WTC11 (cell line): ENCODE results near the gene CDPF1. TPM values are rescaled to one million over a fixed set of nuclear protein-coding genes. Genes with fewer than 3 reads are reported as not detected.

Source experiments
- ATAC-seq: fragments of 200-7000 bp; cut with Tn5 transposase; 2 replicates; pipeline ENCODE4 v1.10.0; 2021; ENCODE audit warnings: mild to moderate bottlenecking, moderate library complexity
- CTCF ChIA-PET: fragments of 300-600 bp; sonication (Branson Sonifier 250); formaldehyde crosslinking; loops from one replicate; lab custom pipeline; 2021; ENCODE audit warnings: antibody characterized with exemption; lab: Charles Lee
- POLR2A ChIA-PET: fragments of 350-600 bp; sonication (Branson Sonifier 250); formaldehyde crosslinking; loops from one replicate; lab custom pipeline; 2021; ENCODE audit warnings: antibody characterized with exemption; lab: Charles Lee
- DNase-seq: peaks from one replicate; pipeline ENCODE4 v3.0.0; 2021; ENCODE audit warnings: low spot score
- H3K27ac Mint-ChIP-seq: 2 replicates; pipeline ENCODE4 v1.8.0; 2021; ENCODE audit warnings: mixed read lengths
- H3K27me3 Mint-ChIP-seq: 2 replicates; pipeline ENCODE4 v1.8.0; 2021; ENCODE audit warnings: low read depth, mild to moderate bottlenecking, moderate library complexity, mixed read lengths
- H3K36me3 Mint-ChIP-seq: 2 replicates; pipeline ENCODE4 v1.8.0; 2021; ENCODE audit warnings: mixed read lengths
- H3K4me1 Mint-ChIP-seq: 2 replicates; pipeline ENCODE4 v1.8.0; 2022; ENCODE audit warnings: mixed read lengths
- H3K4me3 Mint-ChIP-seq: 2 replicates; pipeline ENCODE4 v1.8.0; 2021; ENCODE audit warnings: mild to moderate bottlenecking, moderate library complexity, mixed read lengths
- H3K9me3 Mint-ChIP-seq: 2 replicates; pipeline ENCODE4 v1.8.0; 2021; ENCODE audit warnings: mixed read lengths
- AR ChIP-seq: fragments of 250-450 bp; sonication (Bioruptor Pico); IDR thresholded peaks from 2 replicates; pipeline ENCODE4 v1.9.0; 2021; ENCODE audit warnings: mild to moderate bottlenecking
- ATF6 ChIP-seq: sonication (generic); formaldehyde crosslinking; IDR thresholded peaks from 2 replicates; pipeline ENCODE4 v1.8.1; 2023; ENCODE audit warnings: mild to moderate bottlenecking, missing genetic modification reagents
- CREM ChIP-seq: sonication (generic); formaldehyde crosslinking; IDR thresholded peaks from 2 replicates; pipeline ENCODE4 v1.8.1; 2022; ENCODE audit warnings: mild to moderate bottlenecking, missing genetic modification reagents, moderate library complexity
- EMX1 ChIP-seq: fragments of 250-450 bp; sonication (Bioruptor Pico); IDR thresholded peaks from 2 replicates; pipeline ENCODE4 v1.8.0; 2021; ENCODE audit warnings: mild to moderate bottlenecking
- GRHL2 ChIP-seq: fragments of 250-450 bp; sonication (Bioruptor Pico); IDR thresholded peaks from 2 replicates; pipeline ENCODE4 v1.8.0; 2022; ENCODE audit warnings: mild to moderate bottlenecking, moderate library complexity; ENCODE audit not compliant: insufficient replicate concordance, severe bottlenecking
- JUN ChIP-seq: sonication (generic); formaldehyde crosslinking; IDR thresholded peaks from 2 replicates; pipeline ENCODE4 v1.8.0; 2023; ENCODE audit warnings: mild to moderate bottlenecking, missing genetic modification reagents
- KAT7 ChIP-seq: sonication (generic); formaldehyde crosslinking; IDR thresholded peaks from 2 replicates; pipeline ENCODE4 v1.8.1; 2023; ENCODE audit warnings: missing genetic modification reagents, mild to moderate bottlenecking, borderline replicate concordance
- MXD4 ChIP-seq: fragments of 250-450 bp; sonication (Bioruptor Pico); IDR thresholded peaks from 2 replicates; pipeline ENCODE4 v1.8.0; 2021; ENCODE audit warnings: mild to moderate bottlenecking, moderate library complexity, borderline replicate concordance
- NFE2L1 ChIP-seq: sonication (generic); formaldehyde crosslinking; IDR thresholded peaks from 2 replicates; pipeline ENCODE4 v1.8.1; 2023; ENCODE audit warnings: missing genetic modification reagents
- TP53 ChIP-seq: sonication (generic); formaldehyde crosslinking; IDR thresholded peaks from 2 replicates; pipeline ENCODE4 v1.8.1; 2023; ENCODE audit warnings: mild to moderate bottlenecking, missing genetic modification reagents
- ZNF263 ChIP-seq: sonication (generic); formaldehyde crosslinking; IDR thresholded peaks from 2 replicates; pipeline ENCODE4 v1.8.1; 2022; ENCODE audit warnings: low read depth, mild to moderate bottlenecking, moderate library complexity, missing genetic modification reagents
- total RNA-seq: library from RNA; stranded (reverse); gene quantifications from 3 replicates; pipeline ENCODE4 v1.2.3, GENCODE V29; 2021
- TF ChIP-seq, protein P1 (sequence below): sonication (generic); formaldehyde crosslinking; IDR thresholded peaks from 2 replicates; pipeline ENCODE4 v1.8.0; 2023; ENCODE audit warnings: missing genetic modification reagents, mild to moderate bottlenecking, borderline replicate concordance
- TF ChIP-seq, protein P2 (sequence below): sonication (generic); formaldehyde crosslinking; IDR thresholded peaks from 2 replicates; pipeline ENCODE4 v1.8.0; 2022; ENCODE audit warnings: mild to moderate bottlenecking, missing genetic modification reagents
- TF ChIP-seq, protein P3 (sequence below): fragments of 250-450 bp; sonication (Bioruptor Pico); IDR thresholded peaks from 2 replicates; pipeline ENCODE4 v1.9.0; 2021; ENCODE audit warnings: moderate library complexity, mild to moderate bottlenecking, inconsistent platforms, borderline replicate concordance

The CDPF1 gene
- total RNA-seq, 1 experiment from 2014 or later = 11.5 TPM

DNA sequence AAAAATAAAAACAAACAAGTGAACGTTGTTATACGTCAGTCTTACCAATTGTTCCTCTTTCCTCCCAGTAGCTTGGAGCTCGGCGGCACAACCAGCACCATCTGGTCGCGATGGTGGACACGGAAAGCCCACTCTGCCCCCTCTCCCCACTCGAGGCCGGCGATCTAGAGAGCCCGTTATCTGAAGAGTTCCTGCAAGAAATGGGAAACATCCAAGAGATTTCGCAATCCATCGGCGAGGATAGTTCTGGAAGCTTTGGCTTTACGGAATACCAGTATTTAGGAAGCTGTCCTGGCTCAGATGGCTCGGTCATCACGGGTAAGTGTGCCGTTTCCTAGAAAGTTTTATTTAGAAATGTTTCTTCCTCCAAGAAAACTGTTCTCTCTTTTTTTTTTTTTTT lies 51.8 kb downstream of the CDPF1 start (continued):
- TF ChIP-seq, protein P1, sequence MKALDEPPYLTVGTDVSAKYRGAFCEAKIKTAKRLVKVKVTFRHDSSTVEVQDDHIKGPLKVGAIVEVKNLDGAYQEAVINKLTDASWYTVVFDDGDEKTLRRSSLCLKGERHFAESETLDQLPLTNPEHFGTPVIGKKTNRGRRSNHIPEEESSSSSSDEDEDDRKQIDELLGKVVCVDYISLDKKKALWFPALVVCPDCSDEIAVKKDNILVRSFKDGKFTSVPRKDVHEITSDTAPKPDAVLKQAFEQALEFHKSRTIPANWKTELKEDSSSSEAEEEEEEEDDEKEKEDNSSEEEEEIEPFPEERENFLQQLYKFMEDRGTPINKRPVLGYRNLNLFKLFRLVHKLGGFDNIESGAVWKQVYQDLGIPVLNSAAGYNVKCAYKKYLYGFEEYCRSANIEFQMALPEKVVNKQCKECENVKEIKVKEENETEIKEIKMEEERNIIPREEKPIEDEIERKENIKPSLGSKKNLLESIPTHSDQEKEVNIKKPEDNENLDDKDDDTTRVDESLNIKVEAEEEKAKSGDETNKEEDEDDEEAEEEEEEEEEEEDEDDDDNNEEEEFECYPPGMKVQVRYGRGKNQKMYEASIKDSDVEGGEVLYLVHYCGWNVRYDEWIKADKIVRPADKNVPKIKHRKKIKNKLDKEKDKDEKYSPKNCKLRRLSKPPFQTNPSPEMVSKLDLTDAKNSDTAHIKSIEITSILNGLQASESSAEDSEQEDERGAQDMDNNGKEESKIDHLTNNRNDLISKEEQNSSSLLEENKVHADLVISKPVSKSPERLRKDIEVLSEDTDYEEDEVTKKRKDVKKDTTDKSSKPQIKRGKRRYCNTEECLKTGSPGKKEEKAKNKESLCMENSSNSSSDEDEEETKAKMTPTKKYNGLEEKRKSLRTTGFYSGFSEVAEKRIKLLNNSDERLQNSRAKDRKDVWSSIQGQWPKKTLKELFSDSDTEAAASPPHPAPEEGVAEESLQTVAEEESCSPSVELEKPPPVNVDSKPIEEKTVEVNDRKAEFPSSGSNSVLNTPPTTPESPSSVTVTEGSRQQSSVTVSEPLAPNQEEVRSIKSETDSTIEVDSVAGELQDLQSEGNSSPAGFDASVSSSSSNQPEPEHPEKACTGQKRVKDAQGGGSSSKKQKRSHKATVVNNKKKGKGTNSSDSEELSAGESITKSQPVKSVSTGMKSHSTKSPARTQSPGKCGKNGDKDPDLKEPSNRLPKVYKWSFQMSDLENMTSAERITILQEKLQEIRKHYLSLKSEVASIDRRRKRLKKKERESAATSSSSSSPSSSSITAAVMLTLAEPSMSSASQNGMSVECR (CRISPR knock-in tag) = no peak
- TF ChIP-seq NFE2L1 (CRISPR knock-in tag) = no peak
- TF ChIP-seq, protein P2, sequence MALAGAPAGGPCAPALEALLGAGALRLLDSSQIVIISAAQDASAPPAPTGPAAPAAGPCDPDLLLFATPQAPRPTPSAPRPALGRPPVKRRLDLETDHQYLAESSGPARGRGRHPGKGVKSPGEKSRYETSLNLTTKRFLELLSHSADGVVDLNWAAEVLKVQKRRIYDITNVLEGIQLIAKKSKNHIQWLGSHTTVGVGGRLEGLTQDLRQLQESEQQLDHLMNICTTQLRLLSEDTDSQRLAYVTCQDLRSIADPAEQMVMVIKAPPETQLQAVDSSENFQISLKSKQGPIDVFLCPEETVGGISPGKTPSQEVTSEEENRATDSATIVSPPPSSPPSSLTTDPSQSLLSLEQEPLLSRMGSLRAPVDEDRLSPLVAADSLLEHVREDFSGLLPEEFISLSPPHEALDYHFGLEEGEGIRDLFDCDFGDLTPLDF (CRISPR knock-in tag) = no peak
- no peak for TF ChIP-seq CREM (CRISPR knock-in tag)
- TF ChIP-seq EMX1 (CRISPR knock-in tag) = no peak
- no peak for TF ChIP-seq MXD4 (CRISPR knock-in tag)
- no peak for TF ChIP-seq JUN (CRISPR knock-in tag)
- TF ChIP-seq ZNF263 (CRISPR knock-in tag) = no peak

- DNase-seq (no peak), ATAC-seq (no peak)
- TF ChIP-seq KAT7 = no peak
- TF ChIP-seq GRHL2 (CRISPR knock-in tag) = no peak
- TF ChIP-seq, protein P3, sequence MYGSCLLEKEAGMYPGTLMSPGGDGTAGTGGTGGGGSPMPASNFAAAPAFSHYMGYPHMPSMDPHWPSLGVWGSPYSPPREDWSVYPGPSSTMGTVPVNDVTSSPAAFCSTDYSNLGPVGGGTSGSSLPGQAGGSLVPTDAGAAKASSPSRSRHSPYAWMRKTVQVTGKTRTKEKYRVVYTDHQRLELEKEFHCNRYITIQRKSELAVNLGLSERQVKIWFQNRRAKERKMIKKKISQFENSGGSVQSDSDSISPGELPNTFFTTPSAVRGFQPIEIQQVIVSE (CRISPR knock-in tag) = no peak
- TF ChIP-seq ATF6 (CRISPR knock-in tag) = no peak
- TF ChIP-seq TP53 (CRISPR knock-in tag) = no peak
- no peak for TF ChIP-seq AR (CRISPR knock-in tag)
- Mint-ChIP-seq H3K36me3 (no peaks in the 10 kb centered on the region), H3K4me1 (peaks cover 11% of the 10 kb centered on the region), H3K9me3 (peaks cover 5% of the 10 kb centered on the region), H3K27me3 (no peaks in the 10 kb centered on the region; the same call in 1 of the 2 replicates), H3K27ac (no peak overlapping the region), H3K4me3 (no peak overlapping the region)
- POLR2A ChIA-PET = no interaction called here
- CTCF ChIA-PET = no interaction called here
Measured at GRCh38 chr22:46196278-46196677, 53.8 kb downstream of the CDPF1 start.
